OCI-LY7 (cell line): ENCODE data around the gene DPP10.

Source experiments
- CTCF ChIP-seq: fragments of 200-600 bp; sonication (generic); conservative IDR thresholded peaks from 2 replicates; pipeline ENCODE4 v1.5.1; 2014; ENCODE audit warnings: mild to moderate bottlenecking, antibody characterized with exemption, low read length, moderate library complexity, mixed read lengths
- EZH2phosphoT487 ChIP-seq: fragments of 200-600 bp; sonication (generic); IDR thresholded peaks from 2 replicates; pipeline ENCODE4 v1.6.1; 2018; ENCODE audit warnings: low read depth, borderline replicate concordance, mild to moderate bottlenecking, mixed run types, antibody characterized with exemption, low read length, moderate library complexity, mixed read lengths

GRCh38 chr2:115569547-115569946 is 1127.1 kb downstream of the DPP10 start:
- TF ChIP-seq CTCF (no peak), EZH2phosphoT487 (no peak)
